SU-DHL-6 (cell line): ENCODE data around the gene DOCK1.

Experiments used
- EZH2phosphoT487 ChIP-seq: fragments of 200-600 bp; sonication (generic), shearing (Covaris generic); conservative IDR thresholded peaks from 2 replicates; pipeline ENCODE4 v1.6.1; 2018; ENCODE audit warnings: mild to moderate bottlenecking, antibody characterized with exemption, low read length, moderate library complexity, mixed read lengths
- TF ChIP-seq, protein P1 (sequence below): fragments of 200-600 bp; sonication (generic); IDR thresholded peaks from one replicate; pipeline ENCODE4 v1.5.1; 2017; ENCODE audit warnings: antibody characterized with exemption, mild to moderate bottlenecking, low read length, moderate library complexity; ENCODE audit not compliant: insufficient read depth, poor library complexity, severe bottlenecking

GRCh38 chr10:127410030-127410429 lies 504.8 kb downstream of the DOCK1 start:
- TF ChIP-seq, protein P1, sequence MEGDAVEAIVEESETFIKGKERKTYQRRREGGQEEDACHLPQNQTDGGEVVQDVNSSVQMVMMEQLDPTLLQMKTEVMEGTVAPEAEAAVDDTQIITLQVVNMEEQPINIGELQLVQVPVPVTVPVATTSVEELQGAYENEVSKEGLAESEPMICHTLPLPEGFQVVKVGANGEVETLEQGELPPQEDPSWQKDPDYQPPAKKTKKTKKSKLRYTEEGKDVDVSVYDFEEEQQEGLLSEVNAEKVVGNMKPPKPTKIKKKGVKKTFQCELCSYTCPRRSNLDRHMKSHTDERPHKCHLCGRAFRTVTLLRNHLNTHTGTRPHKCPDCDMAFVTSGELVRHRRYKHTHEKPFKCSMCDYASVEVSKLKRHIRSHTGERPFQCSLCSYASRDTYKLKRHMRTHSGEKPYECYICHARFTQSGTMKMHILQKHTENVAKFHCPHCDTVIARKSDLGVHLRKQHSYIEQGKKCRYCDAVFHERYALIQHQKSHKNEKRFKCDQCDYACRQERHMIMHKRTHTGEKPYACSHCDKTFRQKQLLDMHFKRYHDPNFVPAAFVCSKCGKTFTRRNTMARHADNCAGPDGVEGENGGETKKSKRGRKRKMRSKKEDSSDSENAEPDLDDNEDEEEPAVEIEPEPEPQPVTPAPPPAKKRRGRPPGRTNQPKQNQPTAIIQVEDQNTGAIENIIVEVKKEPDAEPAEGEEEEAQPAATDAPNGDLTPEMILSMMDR = no peak
- no peak for TF ChIP-seq EZH2phosphoT487
